ENCODE results near the gene COL5A1.

DNA sequence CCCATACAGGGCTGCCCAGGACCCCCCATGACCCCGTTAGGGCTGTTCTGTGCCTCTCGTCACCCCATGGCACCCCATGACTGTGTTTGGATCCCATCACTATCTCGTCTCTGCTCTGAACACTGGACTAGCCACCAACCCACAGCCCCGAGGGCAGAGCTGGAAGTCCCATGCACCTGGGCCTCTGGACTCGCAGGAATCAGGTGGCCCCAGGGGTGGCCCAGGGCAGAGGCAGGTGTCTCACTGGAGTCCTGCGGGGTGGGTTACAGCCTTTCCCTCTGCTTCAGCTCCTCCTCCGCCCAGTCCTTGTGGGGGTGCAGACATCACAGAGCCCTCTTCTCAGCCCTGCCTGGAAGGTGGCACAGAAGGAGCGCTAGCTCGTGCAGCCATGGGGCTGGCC, 79.7 kb downstream of the COL5A1 start:
- no peak for TF ChIP-seq CTCF (IDR thresholded peaks at IDR 0.05)
- TF ChIP-seq POLR2A (IDR thresholded peaks at IDR 0.05), result no peak

Data from heart left ventricle (tissue), 13 donors.